Breast epithelium (tissue), 3 donors: ENCODE data around the gene FGGY.

Experiments
- POLR2A ChIP-seq: fragments of 450-650 bp; IDR thresholded peaks from one replicate; pipeline ENCODE4 v1.6.1; 2016; ENCODE audit warnings: antibody characterized with exemption, mild to moderate bottlenecking, moderate library complexity
- TF ChIP-seq, protein P1 (sequence below), 3 donors: fragments of 450-650 bp; IDR thresholded peaks; one replicate each; pipeline ENCODE4 v1.5.1; 2016 to 2017; ENCODE audit warnings: antibody characterized with exemption in 3 of 3, mild to moderate bottlenecking in 3 of 3, moderate library complexity in 3 of 3

DNA sequence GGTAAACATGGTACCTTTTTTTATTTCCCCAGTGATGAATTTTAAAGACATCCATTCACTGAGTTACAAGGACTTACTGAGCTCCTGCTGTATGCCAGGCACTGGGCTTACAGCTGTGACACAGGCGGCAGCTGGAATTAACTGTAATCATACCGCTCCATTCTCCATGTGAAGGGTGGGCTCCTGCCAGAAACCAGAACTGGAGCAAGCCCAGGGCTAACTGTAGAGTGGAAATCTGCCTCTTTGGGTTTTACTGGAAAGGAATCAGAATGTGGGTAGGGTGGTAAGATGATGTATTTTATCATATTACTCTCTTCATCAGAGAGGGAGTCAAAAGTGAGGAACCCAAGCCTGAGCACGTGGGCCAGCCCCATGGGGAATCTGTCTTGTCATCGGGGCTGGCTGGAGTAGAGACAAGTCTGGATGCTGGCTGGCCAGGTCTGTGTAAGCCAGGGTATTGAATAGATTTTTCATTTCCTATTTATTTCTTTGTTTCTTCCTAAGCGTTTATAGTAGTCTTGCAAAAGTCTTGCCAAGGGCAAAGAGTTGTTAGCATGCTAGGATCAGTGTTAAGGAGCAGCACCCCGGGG, 21.5 kb downstream of the FGGY start:
- TF ChIP-seq, protein P1, sequence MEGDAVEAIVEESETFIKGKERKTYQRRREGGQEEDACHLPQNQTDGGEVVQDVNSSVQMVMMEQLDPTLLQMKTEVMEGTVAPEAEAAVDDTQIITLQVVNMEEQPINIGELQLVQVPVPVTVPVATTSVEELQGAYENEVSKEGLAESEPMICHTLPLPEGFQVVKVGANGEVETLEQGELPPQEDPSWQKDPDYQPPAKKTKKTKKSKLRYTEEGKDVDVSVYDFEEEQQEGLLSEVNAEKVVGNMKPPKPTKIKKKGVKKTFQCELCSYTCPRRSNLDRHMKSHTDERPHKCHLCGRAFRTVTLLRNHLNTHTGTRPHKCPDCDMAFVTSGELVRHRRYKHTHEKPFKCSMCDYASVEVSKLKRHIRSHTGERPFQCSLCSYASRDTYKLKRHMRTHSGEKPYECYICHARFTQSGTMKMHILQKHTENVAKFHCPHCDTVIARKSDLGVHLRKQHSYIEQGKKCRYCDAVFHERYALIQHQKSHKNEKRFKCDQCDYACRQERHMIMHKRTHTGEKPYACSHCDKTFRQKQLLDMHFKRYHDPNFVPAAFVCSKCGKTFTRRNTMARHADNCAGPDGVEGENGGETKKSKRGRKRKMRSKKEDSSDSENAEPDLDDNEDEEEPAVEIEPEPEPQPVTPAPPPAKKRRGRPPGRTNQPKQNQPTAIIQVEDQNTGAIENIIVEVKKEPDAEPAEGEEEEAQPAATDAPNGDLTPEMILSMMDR (IDR thresholded peaks at IDR 0.05), result no peak
- TF ChIP-seq POLR2A, result no peak
